ENCODE data around the gene MRPL18. TPM values are rescaled to one million over a fixed set of nuclear protein-coding genes. Genes with fewer than 3 reads are reported as not detected.

MRPL18 gene
- total and polyA plus RNA-seq, 2 experiments from 2014 or later, result 84.8 to 93.5 TPM

- no peaks in the 10 kb centered on the region for H3K79me2 ChIP-seq
- no peaks in the 10 kb centered on the region for H3K36me3 ChIP-seq (replicated peaks; ENCODE audit: insufficient read depth, low read depth)
- H3K27me3 ChIP-seq, result no peaks in the 10 kb centered on the region
- H3K9me3 ChIP-seq (ENCODE audit: low read depth), result no peaks in the 10 kb centered on the region
- peak overlapping the region; percentile 80 for H3K27ac ChIP-seq
- 93% methylated on average over 10 of the region's 10 CpGs for WGBS (ENCODE audit: low lambda C conversion rate, missing lambda C conversion rate)
- no peaks in the 10 kb centered on the region for H3K9me2 ChIP-seq (replicated peaks; ENCODE audit: insufficient read depth)
- no peak for TF ChIP-seq CTCF (IDR thresholded peaks at IDR 0.05; ENCODE audit: poor library complexity)
- TF ChIP-seq EZH2phosphoT487 (IDR thresholded peaks at IDR 0.05; ENCODE audit: low read depth, severe bottlenecking, unreplicated experiment), result no peak
- no peak for TF ChIP-seq EZH2 (IDR thresholded peaks at IDR 0.05; ENCODE audit: borderline replicate concordance)
- no peak for DNase-seq (ENCODE audit: low spot score)
- H3K4me1 ChIP-seq (ENCODE audit: insufficient read depth), result peaks cover 9% of the 10 kb centered on the region
- H2AFZ ChIP-seq, result no peak overlapping the region
- no peak overlapping the region for H3K4me3 ChIP-seq
- H3K4me2 ChIP-seq, result no peak overlapping the region
- no peaks in the 10 kb centered on the region for H4K20me1 ChIP-seq (ENCODE audit: insufficient read depth, poor library complexity, severe bottlenecking)
Measured at GRCh38 chr6:159804504-159804903, 14.2 kb downstream of the MRPL18 start.

- peaks cover 9% of the 10 kb centered on the region for H3K4me1 ChIP-seq (ENCODE audit: insufficient read depth)
- peak overlapping the region; percentile 80 for H3K27ac ChIP-seq
- H3K79me2 ChIP-seq, result no peaks in the 10 kb centered on the region
- H3K9me2 ChIP-seq (replicated peaks; ENCODE audit: insufficient read depth), result no peaks in the 10 kb centered on the region
- no peaks in the 10 kb centered on the region for H3K9me3 ChIP-seq (ENCODE audit: low read depth)
- no peak for TF ChIP-seq EZH2phosphoT487 (IDR thresholded peaks at IDR 0.05; ENCODE audit: low read depth, severe bottlenecking, unreplicated experiment)
- no peak for TF ChIP-seq CTCF (IDR thresholded peaks at IDR 0.05; ENCODE audit: poor library complexity)
- no peak for TF ChIP-seq EZH2 (IDR thresholded peaks at IDR 0.05; ENCODE audit: borderline replicate concordance)
- WGBS (ENCODE audit: low lambda C conversion rate, missing lambda C conversion rate), result 88% methylated on average over 6 of the region's 6 CpGs
- no peaks in the 10 kb centered on the region for H4K20me1 ChIP-seq (ENCODE audit: insufficient read depth, poor library complexity, severe bottlenecking)
- H3K4me2 ChIP-seq, result peak overlapping the region; percentile 51
- DNase-seq (ENCODE audit: low spot score), result no peak
- H2AFZ ChIP-seq, result no peak overlapping the region
- no peaks in the 10 kb centered on the region for H3K27me3 ChIP-seq
- H3K36me3 ChIP-seq (replicated peaks; ENCODE audit: insufficient read depth, low read depth), result no peaks in the 10 kb centered on the region
- no peak overlapping the region for H3K4me3 ChIP-seq
Measured at GRCh38 chr6:159805440-159806020, 15.3 kb downstream of the MRPL18 start.

GRCh38 chr6:159806021-159806458 lies 15.8 kb downstream of the MRPL18 start:
- no peaks in the 10 kb centered on the region for H3K9me2 ChIP-seq (replicated peaks; ENCODE audit: insufficient read depth)
- no peaks in the 10 kb centered on the region for H3K79me2 ChIP-seq
- H3K9me3 ChIP-seq (ENCODE audit: low read depth), result no peaks in the 10 kb centered on the region
- TF ChIP-seq EZH2 (IDR thresholded peaks at IDR 0.05; ENCODE audit: borderline replicate concordance), result no peak
- no peak for TF ChIP-seq EZH2phosphoT487 (IDR thresholded peaks at IDR 0.05; ENCODE audit: low read depth, severe bottlenecking, unreplicated experiment)
- TF ChIP-seq CTCF (IDR thresholded peaks at IDR 0.05; ENCODE audit: poor library complexity), result no peak
- H4K20me1 ChIP-seq (ENCODE audit: insufficient read depth, poor library complexity, severe bottlenecking), result no peaks in the 10 kb centered on the region
- 82% methylated on average over 9 of the region's 9 CpGs for WGBS (ENCODE audit: low lambda C conversion rate, missing lambda C conversion rate)
- peak; percentile 46 for DNase-seq (ENCODE audit: low spot score)
- H3K4me1 ChIP-seq (ENCODE audit: insufficient read depth), result peaks cover 9% of the 10 kb centered on the region
- peak overlapping the region; percentile 51 for H3K4me2 ChIP-seq
- no peaks in the 10 kb centered on the region for H3K36me3 ChIP-seq (replicated peaks; ENCODE audit: insufficient read depth, low read depth)
- no peak overlapping the region for H3K4me3 ChIP-seq
- peak overlapping the region; percentile 80 for H3K27ac ChIP-seq
- no peaks in the 10 kb centered on the region for H3K27me3 ChIP-seq
- H2AFZ ChIP-seq, result no peak overlapping the region
